Liver (tissue), 9 donors: ENCODE measurements around the gene APOH. TPM values are rescaled to one million over a fixed set of nuclear protein-coding genes. Genes with fewer than 3 reads are reported as not detected.

Experiments
- DNase-seq: peaks from one replicate; pipeline ENCODE4 v3.0.0-alpha.2; 2017; ENCODE audit warnings: low spot score
- H3K27ac ChIP-seq, 2 donors: one replicate each; pipeline ENCODE4 v1.7.0; 2013; ENCODE audit warnings: inconsistent platforms in 2 of 2, low read length in 2 of 2, control low read depth in 1 of 2, low read depth in 1 of 2, mild to moderate bottlenecking in 1 of 2
- H3K27me3 ChIP-seq, 4 donors: one replicate each; pipeline versions ENCODE4 v1.6.1 to v1.7.0; 2013; ENCODE audit warnings: low read length in 3 of 4, inconsistent platforms in 1 of 4, mild to moderate bottlenecking in 1 of 4, moderate library complexity in 1 of 4; ENCODE audit not compliant: control insufficient read depth in 4 of 4, insufficient read depth in 4 of 4
- H3K36me3 ChIP-seq, 4 donors: one replicate each; pipeline versions ENCODE4 v1.6.1 to v1.7.0; 2013; ENCODE audit warnings: low read length in 3 of 4, mild to moderate bottlenecking in 3 of 4, low read depth in 1 of 4, moderate library complexity in 1 of 4; ENCODE audit not compliant: control insufficient read depth in 4 of 4, insufficient read depth in 3 of 4
- H3K4me1 ChIP-seq, 4 donors: one replicate each; pipeline versions ENCODE4 v1.6.1 to v1.7.0; 2013; ENCODE audit warnings: low read length in 3 of 4, mild to moderate bottlenecking in 3 of 4, moderate library complexity in 1 of 4; ENCODE audit not compliant: control insufficient read depth in 4 of 4, insufficient read depth in 4 of 4
- H3K4me3 ChIP-seq, 3 donors: one replicate each; pipeline versions ENCODE4 v1.6.1 to v1.7.0; 2013; ENCODE audit warnings: low read length in 3 of 3, control low read depth in 1 of 3, low read depth in 1 of 3, mild to moderate bottlenecking in 1 of 3
- H3K9ac ChIP-seq, 2 donors: one replicate each; pipeline ENCODE4 v1.7.0; 2013; ENCODE audit warnings: low read length in 2 of 2, mild to moderate bottlenecking in 2 of 2, moderate library complexity in 2 of 2, control low read depth in 1 of 2, low read depth in 1 of 2
- H3K9me3 ChIP-seq, 4 donors: one replicate each; pipeline versions ENCODE4 v1.6.1 to v1.7.0; 2013; ENCODE audit warnings: low read length in 3 of 4; ENCODE audit not compliant: control insufficient read depth in 4 of 4
- CTCF ChIP-seq: fragments of 150-350 bp; IDR thresholded peaks from 2 replicates; pipeline ENCODE4 v1.5.1; 2017; ENCODE audit warnings: improper control_type of control experiment, low read depth, low read length; ENCODE audit not compliant: missing input control
- EGR1 ChIP-seq, 2 donors: IDR thresholded peaks; 2 replicates each; pipeline ENCODE4 v1.6.1; 2016 to 2018; ENCODE audit warnings: antibody characterized with exemption in 2 of 2, low read depth in 2 of 2
- FOXA1 ChIP-seq: IDR thresholded peaks from 2 replicates; pipeline ENCODE4 v1.6.1; 2016; ENCODE audit warnings: antibody characterized with exemption
- FOXA2 ChIP-seq: IDR thresholded peaks from 2 replicates; pipeline ENCODE4 v1.6.1; 2016; ENCODE audit warnings: antibody characterized with exemption
- GABPA ChIP-seq, 2 donors: IDR thresholded peaks in 1 of 2; conservative IDR thresholded peaks in 1 of 2; 2 replicates each; pipeline ENCODE4 v1.6.1; 2016; ENCODE audit warnings: antibody characterized with exemption in 2 of 2, mild to moderate bottlenecking in 1 of 2, moderate library complexity in 1 of 2
- HNF4A ChIP-seq, 2 donors: conservative IDR thresholded peaks; 2 replicates each; pipeline ENCODE4 v1.6.1; 2016; ENCODE audit warnings: antibody characterized with exemption in 2 of 2, mild to moderate bottlenecking in 2 of 2
- HNF4G ChIP-seq: IDR thresholded peaks from 2 replicates; pipeline ENCODE4 v1.6.1; 2016; ENCODE audit warnings: antibody characterized with exemption
- JUND ChIP-seq, 2 donors: IDR thresholded peaks; 2 replicates each; pipeline ENCODE4 v1.6.1; 2016; ENCODE audit warnings: antibody characterized with exemption in 2 of 2
- NR2F2 ChIP-seq: IDR thresholded peaks from 2 replicates; pipeline ENCODE4 v1.6.1; 2016; ENCODE audit warnings: antibody characterized with exemption
- RAD21 ChIP-seq, 2 donors: IDR thresholded peaks; 2 replicates each; pipeline ENCODE4 v1.6.1; 2016; ENCODE audit warnings: antibody characterized with exemption in 2 of 2, mild to moderate bottlenecking in 2 of 2
- RXRA ChIP-seq, 2 donors: IDR thresholded peaks; 2 replicates each; pipeline ENCODE4 v1.6.1; 2017 to 2018; ENCODE audit warnings: antibody characterized with exemption in 2 of 2, mild to moderate bottlenecking in 1 of 2
- TAF1 ChIP-seq: conservative IDR thresholded peaks from 2 replicates; pipeline ENCODE4 v1.6.1; 2016; ENCODE audit warnings: antibody characterized with exemption, mild to moderate bottlenecking
- YY1 ChIP-seq: IDR thresholded peaks from 2 replicates; pipeline ENCODE4 v1.6.1; 2016; ENCODE audit warnings: antibody characterized with exemption, mild to moderate bottlenecking
- ZBTB33 ChIP-seq: IDR thresholded peaks from 2 replicates; pipeline ENCODE4 v1.6.1; 2016; ENCODE audit warnings: antibody characterized with exemption
- WGBS: extraction: QIAGEN DNeasy Blood & Tissue Kit; methylation state at CpG from one replicate; pipeline ENCODE4 v1.1.7; 2013; 5-methylcytosine and 5-hydroxymethylcytosine counted together
- polyA plus RNA-seq, 2 donors: library from polyadenylated mRNA; stranded (reverse) in 1 of 2; unstranded in 1 of 2; fragments of 200-250 nt in 1 of 2; fragments of >200 nt in 1 of 2; fragmentation: Nextera tagmentation in 1 of 2; extraction: Ambion mirVana in 1 of 2; gene quantifications; one replicate each; pipeline versions ENCODE4 v1.2.1 to v1.2.3, GENCODE V29; 2013 to 2015
- total RNA-seq, 2 donors: library from RNA; depleted of rRNA; stranded (reverse); fragments of >200 nt; gene quantifications; one replicate each; pipeline ENCODE4 v1.2.3, GENCODE V29; 2014
- TF ChIP-seq, protein P1 (sequence below): IDR thresholded peaks from 2 replicates; pipeline ENCODE4 v1.6.1; 2016; ENCODE audit warnings: antibody characterized with exemption
- donor health status: healthy.
- donor health status: healthy.
- donor health status: healthy.
- donor health status: healthy.
- donor health status: healthy.

APOH gene
- total and polyA plus RNA-seq, 4 donors = 2,858 to 7,307 (median 5,841) TPM

DNA sequence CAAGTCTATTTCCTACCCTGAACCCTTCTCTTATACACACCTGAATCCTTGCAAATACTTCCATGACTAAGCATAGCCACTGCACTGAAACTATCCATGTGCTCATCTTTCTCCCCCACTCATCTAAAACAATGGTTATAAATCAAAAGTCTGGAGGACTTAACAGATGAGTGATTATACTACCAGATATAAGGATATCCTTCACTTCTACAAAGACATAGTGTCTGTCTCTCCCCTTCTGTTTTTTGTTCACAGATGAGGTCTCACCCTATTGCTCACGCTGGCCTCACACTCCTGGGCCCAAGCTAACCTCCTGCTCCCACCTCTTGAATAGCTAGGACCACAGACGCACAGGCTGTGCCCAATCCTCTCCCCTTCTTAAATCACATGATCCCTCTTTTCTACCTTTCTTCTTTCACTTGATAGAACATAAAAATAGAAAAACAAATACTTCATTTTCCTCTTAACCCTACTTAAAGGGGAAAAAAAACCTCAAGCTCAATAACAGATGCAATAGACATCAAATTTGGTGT, 56.5 kb downstream of the APOH start:
- 48% methylated on average over 2 of the region's 2 CpGs for WGBS
- H3K4me3 ChIP-seq = no peak overlapping the region
- H3K27me3 ChIP-seq = no peaks in the 10 kb centered on the region
- DNase-seq = no peak
- no peaks in the 10 kb centered on the region for H3K36me3 ChIP-seq
- no peaks in the 10 kb centered on the region for H3K9me3 ChIP-seq
- no peak overlapping the region for H3K27ac ChIP-seq
- no peak overlapping the region for H3K9ac ChIP-seq
- H3K4me1 ChIP-seq = no peaks in the 10 kb centered on the region
- TF ChIP-seq FOXA2 (no peak), GABPA (IDR thresholded peaks at IDR 0.05 in 1 of 2, conservative IDR thresholded peaks at IDR 0.05 in 1 of 2) (no peak), RAD21 (IDR thresholded peaks at IDR 0.05) (no peak), JUND (IDR thresholded peaks at IDR 0.05) (no peak), RXRA (IDR thresholded peaks at IDR 0.05) (no peak), HNF4G (no peak), ZBTB33 (no peak)

- no peaks in the 10 kb centered on the region for H3K36me3 ChIP-seq
- no peak overlapping the region for H3K27ac ChIP-seq
- H3K9me3 ChIP-seq = no peaks in the 10 kb centered on the region
- no peak for DNase-seq
- H3K9ac ChIP-seq = no peak overlapping the region
- no peaks in the 10 kb centered on the region for H3K27me3 ChIP-seq
- H3K4me3 ChIP-seq = no peak overlapping the region
- 77% methylated on average over 5 of the region's 5 CpGs for WGBS
- TF ChIP-seq YY1 (no peak), HNF4G (no peak), RXRA (IDR thresholded peaks at IDR 0.05) (no peak), GABPA (IDR thresholded peaks at IDR 0.05 in 1 of 2, conservative IDR thresholded peaks at IDR 0.05 in 1 of 2) (no peak)
- H3K4me1 ChIP-seq = no peaks in the 10 kb centered on the region
Measured at GRCh38 chr17:66172144-66172543, 57.1 kb downstream of the APOH start.

DNA sequence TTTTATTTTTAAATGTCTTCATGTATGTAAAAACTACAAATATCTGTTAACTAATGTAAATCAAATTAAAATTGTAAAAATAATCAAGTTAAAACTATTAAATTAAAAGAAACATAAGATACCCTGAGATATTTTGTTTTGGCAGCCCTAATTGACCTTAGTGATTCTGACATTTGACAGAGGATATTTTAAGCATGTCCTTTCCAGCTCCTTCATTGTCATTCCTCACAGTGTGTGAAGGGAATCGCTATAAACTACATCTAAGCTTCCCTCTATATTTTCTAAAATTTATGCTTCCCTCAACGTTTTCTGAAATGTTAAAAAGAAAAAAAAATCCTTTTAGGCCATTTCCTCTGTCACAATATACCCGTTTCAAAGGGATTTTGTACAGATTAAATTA, 57.5 kb downstream of the APOH start:
- 71% methylated on average over 3 of the region's 3 CpGs for WGBS
- no peaks in the 10 kb centered on the region for H3K36me3 ChIP-seq
- no peak overlapping the region for H3K4me3 ChIP-seq
- no peak for TF ChIP-seq HNF4A (conservative IDR thresholded peaks at IDR 0.05)
- H3K9ac ChIP-seq = no peak overlapping the region
- no peaks in the 10 kb centered on the region for H3K27me3 ChIP-seq
- H3K27ac ChIP-seq = no peak overlapping the region
- no peaks in the 10 kb centered on the region for H3K9me3 ChIP-seq
- DNase-seq = no peak
- no peaks in the 10 kb centered on the region for H3K4me1 ChIP-seq

DNA sequence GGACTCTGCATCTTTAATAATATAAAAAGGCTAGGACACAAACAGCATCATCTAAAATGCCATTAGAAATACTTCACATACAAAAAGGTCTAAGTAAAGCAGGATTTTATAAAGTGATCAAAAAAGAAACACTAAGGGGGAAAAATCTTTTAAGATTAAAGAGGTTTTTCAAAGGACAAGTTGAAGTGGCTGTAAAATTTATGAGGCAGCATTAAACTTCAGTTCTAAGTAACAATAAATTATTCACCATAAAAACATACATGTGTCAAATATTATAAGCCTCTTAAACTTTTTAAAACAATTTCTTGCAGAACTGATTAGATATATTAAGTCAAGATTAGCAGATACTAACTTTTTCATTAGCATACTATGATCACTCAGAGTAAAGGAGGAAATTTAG, 58.0 kb downstream of the APOH start:
- Histone ChIP-seq H3K4me1 (no peaks in the 10 kb centered on the region), H3K27ac (no peak overlapping the region), H3K4me3 (no peak overlapping the region), H3K9ac (no peak overlapping the region), H3K9me3 (no peaks in the 10 kb centered on the region), H3K36me3 (no peaks in the 10 kb centered on the region), H3K27me3 (no peaks in the 10 kb centered on the region)
- no peak for DNase-seq
- TF ChIP-seq, protein P1, sequence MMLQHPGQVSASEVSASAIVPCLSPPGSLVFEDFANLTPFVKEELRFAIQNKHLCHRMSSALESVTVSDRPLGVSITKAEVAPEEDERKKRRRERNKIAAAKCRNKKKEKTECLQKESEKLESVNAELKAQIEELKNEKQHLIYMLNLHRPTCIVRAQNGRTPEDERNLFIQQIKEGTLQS = no peak
- TF ChIP-seq HNF4G (no peak), FOXA2 (no peak), FOXA1 (no peak), YY1 (no peak), ZBTB33 (no peak), EGR1 (IDR thresholded peaks at IDR 0.05; ENCODE audit: low read depth in 2 of 2) (no peak), GABPA (IDR thresholded peaks at IDR 0.05 in 1 of 2, conservative IDR thresholded peaks at IDR 0.05 in 1 of 2) (no peak), JUND (IDR thresholded peaks at IDR 0.05) (no peak), TAF1 (no peak), NR2F2 (no peak), CTCF (no peak)
